Endothelial cell (in vitro differentiated cells): ENCODE results near the gene MCTP1. TPM values are rescaled to one million over a fixed set of nuclear protein-coding genes. Genes with fewer than 3 reads are reported as not detected.

Experiments used
- DNase-seq: peaks from one replicate; pipeline ENCODE4 v3.0.0; 2021; ENCODE audit warnings: low spot score
- H3K27ac Mint-ChIP-seq: one replicate; pipeline ENCODE4 v1.8.0; 2021; ENCODE audit warnings: mixed read lengths, inconsistent platforms; ENCODE audit not compliant: unreplicated experiment
- H3K27me3 Mint-ChIP-seq: one replicate; pipeline ENCODE4 v1.8.0; 2021; ENCODE audit warnings: mild to moderate bottlenecking, moderate library complexity, mixed read lengths, inconsistent platforms; ENCODE audit not compliant: unreplicated experiment
- H3K36me3 Mint-ChIP-seq: one replicate; pipeline ENCODE4 v1.8.0; 2021; ENCODE audit warnings: mild to moderate bottlenecking, low read depth, mixed read lengths, inconsistent platforms; ENCODE audit not compliant: unreplicated experiment
- H3K4me1 Mint-ChIP-seq: one replicate; pipeline ENCODE4 v1.8.0; 2021; ENCODE audit warnings: mild to moderate bottlenecking, mixed read lengths, inconsistent platforms; ENCODE audit not compliant: unreplicated experiment
- H3K4me3 Mint-ChIP-seq: one replicate; pipeline ENCODE4 v1.8.0; 2021; ENCODE audit warnings: mild to moderate bottlenecking, mixed read lengths, inconsistent platforms; ENCODE audit not compliant: unreplicated experiment
- H3K9me3 Mint-ChIP-seq: one replicate; pipeline ENCODE4 v1.8.0; 2021; ENCODE audit warnings: mixed read lengths, inconsistent platforms; ENCODE audit not compliant: unreplicated experiment
- CTCF ChIP-seq: fragments of 200-600 bp; sonication (generic); IDR thresholded peaks from one replicate; pipeline ENCODE4 v1.5.0; 2021; ENCODE audit warnings: antibody characterized with exemption; ENCODE audit not compliant: unreplicated experiment
- total RNA-seq: library from RNA; stranded (reverse); fragmentation: NEBNext Ultra II Directional; extraction: Animal tissue kit (Norgen Biotek cat#: 25700); gene quantifications from one replicate; pipeline ENCODE4 v1.2.1, GENCODE V29; 2021; ENCODE audit not compliant: unreplicated experiment

MCTP1 gene
- total RNA-seq, 1 donor from 2014 or later, result 2.2 TPM

- no peak for TF ChIP-seq CTCF
- Mint-ChIP-seq H3K4me3 (no peak overlapping the region), H3K9me3 (no peaks in the 10 kb centered on the region), H3K27me3 (no peaks in the 10 kb centered on the region), H3K36me3 (no peaks in the 10 kb centered on the region), H3K27ac (no peak overlapping the region), H3K4me1 (no peaks in the 10 kb centered on the region)
- DNase-seq, result no peak
Measured at GRCh38 chr5:94782383-94782782, 502.5 kb downstream of the MCTP1 start.

DNA sequence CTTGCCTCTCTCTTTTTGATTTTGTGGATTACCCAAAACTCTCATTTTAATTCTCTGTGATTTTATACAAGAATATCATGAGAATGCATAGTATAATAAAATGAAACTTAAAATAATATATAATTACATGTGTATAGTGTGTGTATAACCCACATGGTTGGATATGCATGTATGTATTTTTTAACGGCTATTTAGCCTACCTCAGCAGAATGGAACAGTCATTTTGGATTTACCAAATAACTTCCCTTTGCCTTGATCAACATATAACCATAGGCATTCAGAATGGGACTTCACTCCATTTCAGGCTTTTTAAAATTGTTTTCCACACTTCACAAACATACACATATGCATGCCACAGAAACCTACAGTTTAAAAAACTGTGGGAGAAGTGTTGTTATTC is 505.2 kb downstream of the MCTP1 start:
- TF ChIP-seq CTCF, result no peak
- Mint-ChIP-seq H3K4me3 (no peak overlapping the region), H3K36me3 (no peaks in the 10 kb centered on the region), H3K9me3 (no peaks in the 10 kb centered on the region), H3K4me1 (no peaks in the 10 kb centered on the region), H3K27ac (no peak overlapping the region), H3K27me3 (no peaks in the 10 kb centered on the region)
- no peak for DNase-seq

- Mint-ChIP-seq H3K4me3 (no peak overlapping the region), H3K4me1 (no peaks in the 10 kb centered on the region), H3K27me3 (no peaks in the 10 kb centered on the region), H3K9me3 (no peaks in the 10 kb centered on the region), H3K36me3 (no peaks in the 10 kb centered on the region), H3K27ac (no peak overlapping the region)
- no peak for DNase-seq
- TF ChIP-seq CTCF, result no peak
Measured at GRCh38 chr5:94778732-94779131, 506.2 kb downstream of the MCTP1 start.

GRCh38 chr5:94778299-94778698 is 506.6 kb downstream of the MCTP1 start:
- TF ChIP-seq CTCF, result no peak
- H3K4me1 Mint-ChIP-seq, result no peaks in the 10 kb centered on the region
- H3K27ac Mint-ChIP-seq, result no peak overlapping the region
- DNase-seq, result no peak
- no peaks in the 10 kb centered on the region for H3K36me3 Mint-ChIP-seq
- no peaks in the 10 kb centered on the region for H3K27me3 Mint-ChIP-seq
- H3K9me3 Mint-ChIP-seq, result no peaks in the 10 kb centered on the region
- H3K4me3 Mint-ChIP-seq, result no peak overlapping the region

GRCh38 chr5:94777056-94777880 is 507.6 kb downstream of the MCTP1 start:
- H3K36me3 Mint-ChIP-seq, result no peaks in the 10 kb centered on the region
- H3K27me3 Mint-ChIP-seq, result no peaks in the 10 kb centered on the region
- no peaks in the 10 kb centered on the region for H3K9me3 Mint-ChIP-seq
- no peak for DNase-seq
- H3K4me3 Mint-ChIP-seq, result no peak overlapping the region
- no peaks in the 10 kb centered on the region for H3K4me1 Mint-ChIP-seq
- H3K27ac Mint-ChIP-seq, result no peak overlapping the region
- no peak for TF ChIP-seq CTCF
